ENCODE results near the gene ABHD17A. TPM values are rescaled to one million over a fixed set of nuclear protein-coding genes. Genes with fewer than 3 reads are reported as not detected.
A peak's percentile ranks its signal among the peaks of the same experiment; 100 is the strongest.
"Not testable (repeated sequence)": the region's sequence is repeated elsewhere in the genome, so short reads cannot be mapped to it uniquely, and the experiment has no call there.

The ABHD17A gene
- total RNA-seq, 1 donor from 2014 or later = 62.0 TPM

GRCh38 chr19:1893791-1894190 is 8.5 kb upstream of the ABHD17A start:
- H3K36me3 Mint-ChIP-seq = no peaks in the 10 kb centered on the region
- no peaks in the 10 kb centered on the region for H3K9me3 Mint-ChIP-seq
- H3K4me3 Mint-ChIP-seq = no peak overlapping the region
- DNase-seq (ENCODE audit: low spot score in 2 of 2, unreplicated experiment in 2 of 2) = no peak
- no peaks in the 10 kb centered on the region for H3K27me3 Mint-ChIP-seq (ENCODE audit: low read depth)
- peak overlapping the region; percentile 66 for H3K27ac Mint-ChIP-seq
- TF ChIP-seq CTCF (IDR thresholded peaks at IDR 0.05; ENCODE audit: unreplicated experiment) = no peak
- peaks cover 5% of the 10 kb centered on the region for H3K4me1 Mint-ChIP-seq

- Mint-ChIP-seq H3K36me3 (no peaks in the 10 kb centered on the region), H3K4me1 (peaks cover 9% of the 10 kb centered on the region)
- DNase-seq (ENCODE audit: low spot score in 2 of 2, unreplicated experiment in 2 of 2) = no peak
Measured at GRCh38 chr19:1889907-1890306, 4.6 kb upstream of the ABHD17A start.

GRCh38 chr19:1888385-1888784 is 3.1 kb upstream of the ABHD17A start:
- H3K4me1 Mint-ChIP-seq = peaks cover 23% of the 10 kb centered on the region
- no peak overlapping the region for H3K27ac Mint-ChIP-seq
- no peaks in the 10 kb centered on the region for H3K27me3 Mint-ChIP-seq (ENCODE audit: low read depth)
- no peaks in the 10 kb centered on the region for H3K9me3 Mint-ChIP-seq
- TF ChIP-seq CTCF (IDR thresholded peaks at IDR 0.05; ENCODE audit: unreplicated experiment) = no peak
- no peak for DNase-seq (ENCODE audit: low spot score in 2 of 2, unreplicated experiment in 2 of 2)
- no peaks in the 10 kb centered on the region for H3K36me3 Mint-ChIP-seq
- no peak overlapping the region for H3K4me3 Mint-ChIP-seq

More at GRCh38 chr19:1889907-1890306, 4.6 kb upstream of the ABHD17A start:
- TF ChIP-seq CTCF (IDR thresholded peaks at IDR 0.05; ENCODE audit: unreplicated experiment) = no peak
- Mint-ChIP-seq H3K4me3 (no peak overlapping the region), H3K27ac (no peak overlapping the region), H3K27me3 (ENCODE audit: low read depth) (no peaks in the 10 kb centered on the region), H3K9me3 (no peaks in the 10 kb centered on the region)

- peaks cover 37% of the 10 kb centered on the region for H3K4me1 Mint-ChIP-seq
- H3K27me3 Mint-ChIP-seq (ENCODE audit: low read depth); H3K4me3 Mint-ChIP-seq; DNase-seq (ENCODE audit: low spot score in 2 of 2, unreplicated experiment in 2 of 2); H3K27ac Mint-ChIP-seq; H3K9me3 Mint-ChIP-seq; H3K36me3 Mint-ChIP-seq: not testable (repeated sequence)
Measured at GRCh38 chr19:1886360-1886759, 1.1 kb upstream of the ABHD17A start.

GRCh38 chr19:1884719-1885334 is 469 bp downstream of the ABHD17A start:
- no peaks in the 10 kb centered on the region for H3K9me3 Mint-ChIP-seq
- no peak for DNase-seq (ENCODE audit: low spot score in 2 of 2, unreplicated experiment in 2 of 2)
- H3K27ac Mint-ChIP-seq = peak overlapping the region; percentile 96
- TF ChIP-seq CTCF (IDR thresholded peaks at IDR 0.05; ENCODE audit: unreplicated experiment) = no peak
- peaks cover 37% of the 10 kb centered on the region for H3K4me1 Mint-ChIP-seq
- peak overlapping the region; percentile 95 for H3K4me3 Mint-ChIP-seq
- no peaks in the 10 kb centered on the region for H3K27me3 Mint-ChIP-seq (ENCODE audit: low read depth)
- no peaks in the 10 kb centered on the region for H3K36me3 Mint-ChIP-seq

- H3K4me1 Mint-ChIP-seq = peaks cover 37% of the 10 kb centered on the region
- peak overlapping the region; percentile 95 for H3K4me3 Mint-ChIP-seq
- DNase-seq (ENCODE audit: low spot score in 2 of 2, unreplicated experiment in 2 of 2) = no peak
- no peak for TF ChIP-seq CTCF (IDR thresholded peaks at IDR 0.05; ENCODE audit: unreplicated experiment)
- H3K27ac Mint-ChIP-seq = peak overlapping the region; percentile 96
- H3K27me3 Mint-ChIP-seq (ENCODE audit: low read depth) = no peaks in the 10 kb centered on the region
- H3K9me3 Mint-ChIP-seq = no peaks in the 10 kb centered on the region
- H3K36me3 Mint-ChIP-seq = no peaks in the 10 kb centered on the region
Measured at GRCh38 chr19:1884291-1884718, 991 bp downstream of the ABHD17A start.

All from mesothelial cell of epicardium (in vitro differentiated cells).